Measurements from ENCODE around the gene TACSTD2.
A peak's percentile ranks its signal among the peaks of the same experiment; 100 is the strongest.
"Not testable (repeated sequence)": the region's sequence is repeated elsewhere in the genome, so short reads cannot be mapped to it uniquely, and the experiment has no call there.

TACSTD2 gene

DNA sequence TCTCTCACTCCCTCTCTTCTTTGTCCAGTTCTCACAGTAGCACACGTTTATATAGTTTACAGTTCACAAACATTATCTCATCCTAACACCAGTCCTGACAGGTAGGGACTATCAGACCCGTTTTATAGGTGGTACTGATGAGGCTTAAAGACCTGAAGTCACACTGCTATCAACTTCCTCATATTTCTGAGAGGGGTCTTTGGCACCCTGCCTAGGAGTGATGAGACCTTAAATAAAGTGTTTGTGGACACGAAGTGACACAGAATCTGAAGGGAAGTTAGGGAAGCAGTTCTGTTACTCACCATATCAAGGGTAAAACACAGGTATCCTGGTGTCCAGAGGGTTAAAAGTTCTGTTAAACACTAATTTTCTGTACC lies 590 bp upstream of the TACSTD2 start:
- Mint-ChIP-seq H3K27ac (no peak overlapping the region), H3K27me3 (peaks cover 49% of the 10 kb centered on the region), H3K4me1 (peaks cover 36% of the 10 kb centered on the region)

DNA sequence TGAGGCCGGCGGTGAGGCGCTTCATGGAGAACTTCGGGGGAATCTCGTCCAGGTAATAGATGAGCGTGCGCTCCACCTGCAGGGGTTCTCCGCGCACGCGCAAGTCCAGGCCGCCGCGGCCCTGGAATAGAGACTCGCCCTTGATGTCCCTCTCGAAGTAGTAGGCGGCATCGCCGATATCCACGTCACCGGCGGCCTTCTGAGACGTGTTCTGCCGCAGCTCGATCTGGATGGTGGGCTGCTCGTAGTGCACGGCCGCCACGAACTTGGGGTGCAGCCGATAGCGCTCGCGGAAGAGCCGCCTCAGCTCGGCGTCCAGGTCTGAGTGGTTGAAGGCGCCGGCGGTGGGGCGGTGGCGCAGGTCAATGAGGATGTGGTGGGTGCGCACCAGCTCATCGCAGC lies 726 bp downstream of the TACSTD2 start:
- ATAC-seq, result peak; percentile 38
- Mint-ChIP-seq H3K27ac (no peak overlapping the region), H3K36me3 (no peaks in the 10 kb centered on the region), H3K4me3 (peak overlapping the region; percentile 80), H3K27me3 (peaks cover 49% of the 10 kb centered on the region), H3K9me3 (peaks cover 3% of the 10 kb centered on the region), H3K4me1 (peaks cover 37% of the 10 kb centered on the region)

More for the DNA sequence above, 590 bp upstream of the TACSTD2 start:
- peaks cover 3% of the 10 kb centered on the region for H3K9me3 Mint-ChIP-seq
- ATAC-seq, result no peak
- H3K36me3 Mint-ChIP-seq, result no peaks in the 10 kb centered on the region
- H3K4me3 Mint-ChIP-seq, result peak overlapping the region; percentile 34

GRCh38 chr1:58575551-58576324 lies 1.3 kb downstream of the TACSTD2 start:
- no peak for ATAC-seq
- Mint-ChIP-seq H3K9me3 (peaks cover 3% of the 10 kb centered on the region), H3K36me3 (no peaks in the 10 kb centered on the region), H3K27me3 (peaks cover 51% of the 10 kb centered on the region), H3K4me1 (peaks cover 37% of the 10 kb centered on the region), H3K27ac (no peak overlapping the region), H3K4me3 (peak overlapping the region; percentile 80)

- Mint-ChIP-seq H3K4me1 (peaks cover 37% of the 10 kb centered on the region), H3K4me3 (no peak overlapping the region), H3K27me3 (peaks cover 59% of the 10 kb centered on the region), H3K9me3 (peaks cover 3% of the 10 kb centered on the region), H3K36me3 (no peaks in the 10 kb centered on the region), H3K27ac (no peak overlapping the region)
- ATAC-seq, result no peak
Observed at GRCh38 chr1:58574816-58575215, 2.2 kb downstream of the TACSTD2 start.

- Mint-ChIP-seq H3K4me3 (no peak overlapping the region), H3K36me3 (no peaks in the 10 kb centered on the region), H3K9me3 (peaks cover 3% of the 10 kb centered on the region), H3K27ac (no peak overlapping the region), H3K27me3 (peaks cover 59% of the 10 kb centered on the region), H3K4me1 (peaks cover 37% of the 10 kb centered on the region)
- ATAC-seq, result peak; percentile 93
Observed at GRCh38 chr1:58573705-58574591, 3.1 kb downstream of the TACSTD2 start.

DNA sequence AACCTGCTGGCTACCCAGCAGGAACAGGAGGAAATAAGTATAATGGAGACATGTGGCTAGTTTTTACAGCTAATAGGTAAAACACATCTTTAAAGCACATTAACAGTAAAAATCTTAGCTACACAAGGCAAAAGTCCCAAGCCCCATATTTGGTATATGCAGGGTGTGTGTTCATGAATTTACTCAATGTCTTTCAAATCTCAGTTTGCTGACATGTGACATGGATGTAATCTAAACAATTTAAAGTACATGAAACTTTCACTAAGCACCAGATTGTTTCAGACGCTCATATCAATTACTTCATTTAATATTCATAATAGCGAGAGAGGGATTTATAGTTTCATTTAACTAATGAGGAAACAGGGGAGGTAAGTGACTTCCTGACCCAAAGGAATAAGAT lies 3.9 kb downstream of the TACSTD2 start:
- H3K9me3 Mint-ChIP-seq, result peaks cover 3% of the 10 kb centered on the region
- peaks cover 64% of the 10 kb centered on the region for H3K27me3 Mint-ChIP-seq
- no peak overlapping the region for H3K27ac Mint-ChIP-seq

GRCh38 chr1:58572690-58573089 lies 4.4 kb downstream of the TACSTD2 start:
- no peaks in the 10 kb centered on the region for H3K36me3 Mint-ChIP-seq
- ATAC-seq, result no peak
- H3K9me3 Mint-ChIP-seq, result peaks cover 3% of the 10 kb centered on the region
- peaks cover 64% of the 10 kb centered on the region for H3K27me3 Mint-ChIP-seq
- no peak overlapping the region for H3K4me3 Mint-ChIP-seq
- H3K4me1 Mint-ChIP-seq, result peaks cover 31% of the 10 kb centered on the region
- H3K27ac Mint-ChIP-seq, result no peak overlapping the region

More for the DNA sequence above, 3.9 kb downstream of the TACSTD2 start:
- ATAC-seq, result no peak
- peaks cover 36% of the 10 kb centered on the region for H3K4me1 Mint-ChIP-seq
- no peak overlapping the region for H3K4me3 Mint-ChIP-seq
- no peaks in the 10 kb centered on the region for H3K36me3 Mint-ChIP-seq

DNA sequence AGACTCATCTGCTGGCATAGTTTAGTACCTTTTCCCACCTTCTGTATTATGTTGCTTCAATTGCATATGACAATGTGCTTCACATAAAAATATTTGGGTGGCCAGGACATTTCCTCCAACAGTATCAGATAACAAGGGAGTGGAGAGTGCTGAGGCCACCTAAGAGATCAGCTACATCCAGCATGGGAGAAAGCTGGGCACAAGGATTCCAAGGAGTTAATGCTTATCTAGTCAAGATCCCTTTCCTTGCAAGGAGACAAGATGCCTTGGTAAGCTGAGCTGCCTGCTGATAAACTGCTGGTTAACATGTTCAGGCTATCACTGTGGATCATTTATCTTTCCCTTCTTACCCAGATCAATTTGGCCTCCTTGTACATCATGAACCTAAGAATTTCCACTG lies 5.4 kb downstream of the TACSTD2 start:
- Mint-ChIP-seq H3K36me3 (no peaks in the 10 kb centered on the region), H3K27ac (no peak overlapping the region), H3K9me3 (no peaks in the 10 kb centered on the region), H3K27me3 (peaks cover 60% of the 10 kb centered on the region), H3K4me3 (no peak overlapping the region), H3K4me1 (peaks cover 26% of the 10 kb centered on the region)
- no peak for ATAC-seq

GRCh38 chr1:58570817-58571216 lies 6.2 kb downstream of the TACSTD2 start:
- ATAC-seq, result no peak
- Mint-ChIP-seq H3K27ac (no peak overlapping the region), H3K4me1 (peaks cover 18% of the 10 kb centered on the region), H3K9me3 (no peaks in the 10 kb centered on the region), H3K27me3 (peaks cover 57% of the 10 kb centered on the region), H3K36me3 (no peaks in the 10 kb centered on the region), H3K4me3 (no peak overlapping the region)

- H3K36me3 Mint-ChIP-seq, result no peaks in the 10 kb centered on the region
- peaks cover 49% of the 10 kb centered on the region for H3K27me3 Mint-ChIP-seq
- H3K4me1 Mint-ChIP-seq, result peaks cover 14% of the 10 kb centered on the region
- no peak overlapping the region for H3K27ac Mint-ChIP-seq
- ATAC-seq, result no peak
- no peaks in the 10 kb centered on the region for H3K9me3 Mint-ChIP-seq
- no peak overlapping the region for H3K4me3 Mint-ChIP-seq
Observed at GRCh38 chr1:58570094-58570493, 7.0 kb downstream of the TACSTD2 start.

DNA sequence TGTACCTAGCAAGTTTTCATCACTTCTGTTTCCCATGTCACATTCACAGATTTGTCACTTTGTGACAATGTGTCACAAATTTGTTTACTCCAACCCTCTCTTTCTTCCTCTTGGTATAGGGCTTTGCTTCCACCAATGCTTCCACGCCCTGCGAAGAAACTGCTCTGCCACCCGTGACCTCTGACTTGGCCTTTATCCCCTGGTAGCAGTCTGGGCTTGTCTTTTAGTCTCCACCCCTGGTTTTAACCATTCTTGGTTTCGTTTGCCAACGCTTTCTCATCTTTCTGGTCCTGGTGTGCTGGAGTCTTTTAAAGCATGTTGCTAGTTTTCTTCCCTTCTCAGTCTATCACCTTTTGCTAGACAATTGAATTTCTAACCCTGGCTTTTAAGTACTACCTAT lies 8.1 kb downstream of the TACSTD2 start:
- Mint-ChIP-seq H3K4me3 (no peak overlapping the region), H3K4me1 (peaks cover 13% of the 10 kb centered on the region), H3K27me3 (peaks cover 41% of the 10 kb centered on the region)

DNA sequence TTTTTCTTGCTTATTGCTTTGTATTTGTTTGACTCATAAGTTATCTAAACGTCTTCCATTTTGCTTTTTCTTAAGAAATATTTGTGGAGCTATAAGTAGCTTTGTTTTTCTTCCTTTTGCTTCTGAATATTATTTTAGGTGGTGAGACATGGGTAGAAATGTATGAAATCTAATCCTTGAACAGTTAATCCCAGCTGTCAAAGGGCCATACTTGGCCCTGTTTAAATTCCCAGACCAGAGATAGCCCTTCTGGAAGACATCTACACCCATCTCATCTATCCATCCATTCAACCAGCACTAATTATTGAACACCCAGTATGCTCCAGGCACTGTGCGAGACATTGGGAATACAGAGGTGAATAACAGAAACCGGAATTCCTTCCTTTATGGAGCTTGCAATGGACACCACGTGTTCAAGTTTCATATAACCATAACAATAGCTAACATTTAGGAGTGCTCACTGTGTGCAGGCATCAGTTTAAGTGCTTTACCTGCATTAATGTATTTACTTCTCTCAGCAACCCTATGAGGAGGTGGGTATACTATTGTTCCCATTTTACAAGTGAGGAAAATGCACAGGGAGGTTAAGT lies 8.7 kb downstream of the TACSTD2 start:
- H3K27me3 Mint-ChIP-seq, result peaks cover 41% of the 10 kb centered on the region
- peaks cover 8% of the 10 kb centered on the region for H3K4me1 Mint-ChIP-seq
- no peak overlapping the region for H3K27ac Mint-ChIP-seq
- no peak overlapping the region for H3K4me3 Mint-ChIP-seq
- no peaks in the 10 kb centered on the region for H3K9me3 Mint-ChIP-seq
- no peaks in the 10 kb centered on the region for H3K36me3 Mint-ChIP-seq
- ATAC-seq, result no peak

More for the DNA sequence above, 8.1 kb downstream of the TACSTD2 start:
- no peaks in the 10 kb centered on the region for H3K36me3 Mint-ChIP-seq
- no peaks in the 10 kb centered on the region for H3K9me3 Mint-ChIP-seq
- no peak for ATAC-seq
- H3K27ac Mint-ChIP-seq, result no peak overlapping the region

- no peaks in the 10 kb centered on the region for H3K9me3 Mint-ChIP-seq
- no peaks in the 10 kb centered on the region for H3K4me1 Mint-ChIP-seq
- no peaks in the 10 kb centered on the region for H3K36me3 Mint-ChIP-seq
- peaks cover 51% of the 10 kb centered on the region for H3K27me3 Mint-ChIP-seq
- no peak overlapping the region for H3K4me3 Mint-ChIP-seq
- no peak for ATAC-seq
- no peak overlapping the region for H3K27ac Mint-ChIP-seq
Observed at GRCh38 chr1:58566339-58566738, 10.7 kb downstream of the TACSTD2 start.

DNA sequence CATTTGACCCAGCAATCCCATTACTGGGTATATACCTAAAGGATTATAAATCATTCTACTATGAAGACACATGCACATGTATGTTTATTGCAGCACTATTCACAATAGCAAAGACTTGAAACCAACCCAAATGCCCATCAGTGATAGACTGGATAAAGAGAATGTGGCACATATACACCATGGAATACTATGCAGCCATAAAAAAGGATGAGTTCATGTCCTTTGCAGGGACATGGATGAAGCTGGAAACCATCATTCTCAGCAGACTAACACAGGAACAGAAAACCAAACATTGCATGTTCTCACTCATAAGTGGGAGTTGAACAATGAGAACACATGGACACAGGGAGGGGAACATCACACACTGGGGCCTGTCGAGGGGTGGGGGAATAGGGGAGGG lies 13.3 kb downstream of the TACSTD2 start:
- not testable (repeated sequence) for H3K27ac Mint-ChIP-seq, H3K4me1 Mint-ChIP-seq, H3K9me3 Mint-ChIP-seq, H3K4me3 Mint-ChIP-seq, H3K36me3 Mint-ChIP-seq, ATAC-seq
- H3K27me3 Mint-ChIP-seq, result peaks cover 41% of the 10 kb centered on the region

GRCh38 chr1:58561633-58562032 lies 15.4 kb downstream of the TACSTD2 start:
- no peaks in the 10 kb centered on the region for H3K36me3 Mint-ChIP-seq
- H3K4me1 Mint-ChIP-seq, result no peaks in the 10 kb centered on the region
- no peaks in the 10 kb centered on the region for H3K9me3 Mint-ChIP-seq
- H3K4me3 Mint-ChIP-seq, result no peak overlapping the region
- ATAC-seq, result no peak
- H3K27ac Mint-ChIP-seq, result no peak overlapping the region
- peaks cover 46% of the 10 kb centered on the region for H3K27me3 Mint-ChIP-seq

Measured in stimulated activated memory B cell treated with anti-CD40 and anti-IgM and Interleukin-4, amounts not matched to agents 10 μg/mL and 1 μg/mL and 100 μg/mL, for 72 hours (primary cell).